NCI-H1436 treated with DMSO at 0.1 percent for 48 hours (cell line): Measurements from ENCODE around the gene BNIP3.

ENCODE experiments used
- DNase-seq: peaks from one replicate; lab custom pipeline; 2025; lab: John Stamatoyannopoulos, UW

The BNIP3 gene, protein sequence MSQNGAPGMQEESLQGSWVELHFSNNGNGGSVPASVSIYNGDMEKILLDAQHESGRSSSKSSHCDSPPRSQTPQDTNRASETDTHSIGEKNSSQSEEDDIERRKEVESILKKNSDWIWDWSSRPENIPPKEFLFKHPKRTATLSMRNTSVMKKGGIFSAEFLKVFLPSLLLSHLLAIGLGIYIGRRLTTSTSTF

DNA sequence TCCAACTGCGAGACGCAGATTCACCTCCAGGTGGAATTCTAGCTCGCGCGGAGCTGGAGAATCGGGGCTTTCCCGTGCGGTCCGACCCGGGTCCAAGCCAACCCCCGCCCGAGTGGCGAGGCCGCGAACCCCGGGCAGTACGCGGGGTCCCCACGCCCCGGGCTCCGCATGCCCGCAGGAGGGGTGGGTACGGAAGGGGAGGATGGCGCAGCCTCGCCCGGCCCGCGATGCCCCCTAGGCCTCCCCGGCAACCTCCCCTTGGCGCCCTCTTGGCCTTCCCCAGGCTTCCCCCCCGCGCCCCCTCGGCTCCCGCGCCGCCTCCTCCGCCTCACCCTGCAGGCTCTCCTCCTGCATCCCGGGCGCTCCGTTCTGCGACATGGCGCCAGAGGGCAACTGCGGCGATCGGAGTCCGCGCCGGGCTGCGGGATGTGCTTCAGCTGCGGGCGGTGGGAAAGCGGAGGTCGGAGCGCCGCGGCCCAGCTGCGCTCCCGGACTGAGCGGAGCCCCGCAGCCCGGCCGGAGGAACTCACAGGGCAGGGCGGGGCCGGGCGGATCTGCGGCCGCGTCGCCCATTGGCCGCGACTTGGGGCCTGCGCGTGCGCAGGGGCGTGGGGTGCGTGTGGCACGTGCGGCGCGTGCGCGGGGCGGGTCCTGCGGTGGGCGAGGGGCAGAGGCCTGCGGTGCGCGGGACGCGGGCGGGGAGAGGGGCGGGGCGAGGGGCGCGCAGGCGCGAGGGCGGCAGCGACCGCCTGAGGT is at the start of gene BNIP3:
TSS of gene BNIP3 (minus strand) at position 495 of the 756 bp plus-strand sequence. CDS start at position 378, 117 bp downstream.
- DNase-seq: peak; percentile 57

DNA sequence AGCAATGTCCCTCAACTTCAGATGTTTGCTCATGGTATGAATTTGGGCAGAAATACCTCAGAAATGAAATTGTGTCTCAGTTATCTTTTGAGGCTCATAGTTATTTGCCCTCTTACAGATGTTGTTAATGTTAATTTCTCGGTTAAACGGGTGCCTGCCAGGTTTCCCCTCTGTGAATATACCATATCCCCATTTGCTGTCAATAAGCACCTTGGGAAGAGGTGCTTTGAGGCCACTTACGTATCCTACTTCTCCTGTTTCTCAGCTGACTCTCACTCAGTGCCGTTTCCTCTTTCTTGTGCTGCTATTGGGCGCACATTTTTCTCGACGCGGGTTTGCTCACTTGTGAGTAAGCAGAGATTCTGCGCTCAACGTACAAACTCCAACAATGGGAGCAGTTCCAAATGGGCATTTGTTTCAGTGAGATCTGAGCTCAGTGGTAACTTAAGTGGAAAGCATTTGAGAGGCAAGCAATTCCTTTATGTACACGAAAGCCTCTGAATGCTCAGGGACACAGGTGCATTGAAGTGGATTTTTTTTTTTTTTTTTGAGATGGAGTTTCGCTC is 49.3 kb upstream of the BNIP3 start:
- DNase-seq: peak; percentile 29

DNA sequence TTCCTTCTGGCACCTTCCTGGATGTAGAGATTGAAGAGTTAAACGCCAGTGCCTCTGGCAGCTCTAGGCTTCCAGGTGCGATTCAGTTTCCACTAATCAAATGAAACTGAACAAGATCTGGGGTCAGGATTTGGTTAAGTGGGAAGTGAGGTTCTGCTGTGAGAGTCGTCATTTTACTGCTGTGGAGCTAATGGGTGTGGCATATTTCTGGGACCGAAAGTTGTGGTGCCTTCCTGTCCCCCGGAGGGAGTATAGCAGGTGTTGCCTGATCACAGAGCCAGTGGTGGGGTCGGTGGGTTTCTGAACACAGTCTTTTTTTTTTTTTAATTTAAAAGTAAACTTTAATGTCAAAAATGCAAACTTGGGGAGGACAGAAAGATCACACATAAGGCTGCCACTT is 47.0 kb upstream of the BNIP3 start:
- no peak for DNase-seq

- no peak for DNase-seq
These were observed 45.8 kb upstream of the BNIP3 start for GRCh38 chr10:132027423-132027983.

- peak; percentile 40 for DNase-seq
These were observed 41.5 kb upstream of the BNIP3 start for GRCh38 chr10:132023092-132023811.

- DNase-seq: no peak
These were observed 40.5 kb upstream of the BNIP3 start for GRCh38 chr10:132022241-132022640.

DNA sequence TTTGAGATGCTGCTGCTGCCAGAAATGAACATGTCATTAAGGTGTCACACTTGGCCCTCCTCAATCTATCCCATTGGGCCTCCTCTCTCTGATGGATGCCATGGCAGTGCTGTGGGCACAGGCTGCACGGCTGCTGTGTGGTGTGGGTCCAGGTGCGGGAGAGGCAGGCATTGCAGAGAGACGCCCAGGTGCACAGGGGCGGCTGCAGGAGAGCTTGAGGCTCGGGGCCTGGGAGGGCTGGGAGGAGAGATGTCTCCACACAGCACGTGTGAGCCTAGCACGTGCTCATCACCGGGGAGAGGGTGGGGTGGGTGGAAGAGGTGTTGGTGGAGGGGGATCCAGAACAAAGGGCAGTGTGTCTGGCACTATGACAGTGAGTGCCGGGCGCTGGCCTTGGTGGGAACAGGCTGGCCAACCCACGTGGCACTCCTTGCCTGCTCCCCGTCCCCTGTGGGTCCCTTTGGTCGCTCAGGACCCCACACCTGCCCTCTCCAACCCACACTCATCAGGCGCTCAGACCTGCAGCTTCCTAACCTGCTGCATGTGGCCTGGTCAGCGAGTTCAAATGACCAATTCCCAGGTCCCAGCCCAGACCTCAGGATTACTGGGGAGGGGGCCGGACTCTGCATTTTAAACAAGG is 39.9 kb upstream of the BNIP3 start:
- DNase-seq: no peak

DNA sequence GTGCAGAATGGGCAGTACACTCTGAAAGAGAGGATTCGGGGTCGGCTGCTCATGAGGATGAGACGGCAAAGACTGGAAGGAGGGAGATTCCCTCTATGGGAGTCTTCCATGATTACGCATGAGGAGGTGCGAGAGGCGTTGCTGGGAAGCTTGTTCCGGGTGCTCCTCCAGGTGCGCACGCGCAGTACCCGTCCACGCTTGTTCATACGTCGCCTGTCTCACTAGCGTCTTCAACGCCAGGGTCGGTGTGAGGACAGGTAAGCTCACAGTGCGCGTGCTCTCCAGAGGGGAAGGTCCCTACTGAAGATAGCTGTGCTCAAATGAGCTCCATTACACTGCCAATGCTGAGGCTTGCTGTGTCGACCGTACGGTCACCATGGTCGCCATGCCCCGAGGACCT is 39.3 kb upstream of the BNIP3 start:
- no peak for DNase-seq

- DNase-seq: no peak
These were observed 38.7 kb upstream of the BNIP3 start for GRCh38 chr10:132020456-132020855.

- DNase-seq: no peak
These were observed 37.6 kb upstream of the BNIP3 start for GRCh38 chr10:132019366-132019765.

GRCh38 chr10:132018446-132018845 is 36.7 kb upstream of the BNIP3 start:
- DNase-seq: no peak

DNA sequence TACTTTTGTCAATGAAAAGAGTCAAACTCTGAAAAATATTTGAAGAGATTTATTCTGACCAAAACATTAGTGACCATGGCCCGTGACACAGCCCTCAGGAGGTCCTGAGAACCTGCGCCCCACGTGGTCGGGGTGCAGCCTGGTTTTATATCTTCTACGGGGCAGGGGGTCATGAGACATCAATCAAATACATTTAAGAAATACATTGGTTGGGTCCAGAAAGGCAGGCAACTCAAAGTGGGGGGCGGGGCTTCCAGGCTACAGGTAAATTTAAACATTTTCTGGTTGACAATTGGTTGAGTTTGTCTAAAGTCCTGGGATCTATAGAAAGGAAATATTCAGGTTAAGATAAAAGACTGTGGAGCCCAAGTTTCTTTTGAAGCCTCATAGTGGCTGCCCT is 34.8 kb upstream of the BNIP3 start:
- DNase-seq: no peak

- no peak for DNase-seq
These were observed 29.7 kb upstream of the BNIP3 start for GRCh38 chr10:132011445-132011844.

DNA sequence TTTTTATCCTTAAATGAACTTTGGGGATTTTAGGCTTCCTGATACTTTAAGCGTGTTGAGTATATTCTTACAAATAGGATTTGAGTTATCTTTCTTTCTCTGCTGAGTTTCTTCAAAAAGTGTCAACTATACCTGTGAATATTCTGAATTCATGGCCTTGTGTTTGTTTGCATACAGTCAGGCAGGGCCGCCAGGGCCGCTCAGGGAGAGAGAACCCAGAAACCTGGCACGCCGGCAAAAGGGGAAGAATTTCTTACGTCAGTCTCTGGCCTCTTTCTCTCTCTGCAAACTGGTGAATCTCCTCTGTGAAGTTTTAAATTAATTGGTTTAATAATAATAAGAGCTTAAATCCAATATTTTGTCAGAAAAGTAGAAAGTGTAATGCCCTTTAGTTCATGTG is 29.3 kb upstream of the BNIP3 start:
- DNase-seq: no peak

DNA sequence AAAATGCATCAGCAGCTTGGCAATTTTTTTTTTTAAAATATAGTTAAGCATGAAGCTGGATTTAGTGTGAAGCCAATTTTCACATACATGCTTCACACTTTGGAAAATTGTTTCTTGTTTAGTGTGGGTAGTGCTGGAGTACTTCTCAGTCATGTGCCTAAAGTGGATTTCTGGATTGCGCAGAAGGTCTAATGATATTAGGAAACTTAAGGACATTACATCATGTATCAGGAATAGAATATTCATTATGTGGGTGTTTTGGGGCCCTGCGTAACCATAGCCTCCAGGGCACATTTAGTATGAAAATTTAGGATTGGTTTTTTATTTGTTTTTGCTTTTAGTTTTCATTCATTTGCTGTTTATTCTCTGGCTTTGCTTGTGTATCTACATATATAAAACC is 28.8 kb upstream of the BNIP3 start:
- DNase-seq: no peak

DNA sequence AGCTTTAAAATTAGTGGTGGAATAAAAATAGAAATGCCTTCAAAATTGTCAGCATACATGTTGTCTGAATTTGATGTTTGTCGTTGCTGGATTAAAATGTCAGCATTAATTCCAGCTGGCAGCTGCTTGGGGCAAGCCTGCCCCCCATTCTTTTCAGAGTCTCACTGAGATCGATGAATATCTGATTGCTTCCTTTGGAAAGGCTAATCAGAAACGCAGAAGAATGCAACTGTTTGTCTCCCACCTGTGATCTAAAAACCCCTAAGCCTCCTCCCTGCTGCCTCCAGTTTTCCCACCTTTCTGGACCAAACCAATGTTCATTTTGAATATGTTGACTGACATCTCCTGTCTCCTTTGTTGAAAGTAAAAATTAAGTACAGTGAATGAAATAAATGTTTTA is 27.9 kb upstream of the BNIP3 start:
- DNase-seq: no peak

DNA sequence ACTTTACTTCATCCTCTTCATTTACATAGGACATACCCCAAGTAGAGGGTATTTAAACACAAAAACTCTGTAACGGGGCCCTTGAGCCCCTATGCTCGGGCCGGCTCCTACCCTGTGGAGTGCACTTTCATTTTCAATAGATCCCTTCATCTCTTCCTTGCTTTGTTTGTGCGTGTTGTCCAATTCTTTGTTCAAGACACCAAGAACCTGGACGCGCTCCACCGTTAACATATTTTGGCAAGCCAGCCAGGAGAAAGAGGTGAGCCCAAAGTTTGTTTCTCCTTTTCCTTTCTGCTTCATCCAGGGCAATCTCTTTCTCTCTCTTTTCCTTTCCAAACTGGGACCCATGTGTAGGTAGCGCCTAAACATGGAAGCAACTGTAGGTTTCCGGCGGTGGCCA is 26.0 kb upstream of the BNIP3 start:
- DNase-seq: no peak

DNA sequence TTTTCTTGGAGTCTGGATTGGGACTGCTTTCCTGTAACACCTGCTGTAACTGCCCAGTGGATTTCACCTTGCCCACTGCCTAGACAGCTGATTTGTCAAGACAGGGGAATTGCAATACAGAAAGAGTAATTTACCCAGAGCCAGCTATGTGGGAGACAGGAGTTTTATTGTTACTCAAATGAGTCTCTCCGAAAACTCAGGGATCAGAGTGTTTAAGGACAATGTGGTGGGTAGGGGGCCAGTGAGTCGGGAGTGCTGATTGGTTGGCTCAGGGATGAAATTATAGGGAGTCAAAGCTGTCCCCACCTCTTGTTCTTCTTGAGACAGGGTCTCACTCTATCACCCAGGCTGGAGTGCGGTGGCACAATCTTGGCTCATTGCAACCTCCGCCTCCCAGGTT is 25.2 kb upstream of the BNIP3 start:
- no peak for DNase-seq

GRCh38 chr10:132005147-132005546 is 23.4 kb upstream of the BNIP3 start:
- no peak for DNase-seq

DNA sequence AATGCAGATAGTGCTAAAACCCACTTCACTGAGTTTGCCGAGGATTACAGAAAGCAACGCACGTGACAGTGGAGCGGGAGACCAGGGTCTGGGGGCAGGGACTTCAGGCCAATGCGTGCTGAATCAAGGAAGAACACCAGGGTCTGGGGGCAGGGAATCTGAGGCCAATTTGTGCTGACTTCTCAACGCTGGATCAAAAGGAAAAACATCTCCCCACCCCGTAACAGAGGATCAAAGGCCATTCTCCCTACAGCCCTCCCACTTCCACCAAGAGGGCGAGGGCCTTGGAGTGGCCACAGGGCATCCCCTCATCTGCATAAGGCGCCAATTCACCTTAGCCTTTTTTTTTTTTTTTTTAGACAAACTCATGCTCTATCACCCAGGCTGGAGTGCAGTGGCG is 22.3 kb upstream of the BNIP3 start:
- no peak for DNase-seq

DNA sequence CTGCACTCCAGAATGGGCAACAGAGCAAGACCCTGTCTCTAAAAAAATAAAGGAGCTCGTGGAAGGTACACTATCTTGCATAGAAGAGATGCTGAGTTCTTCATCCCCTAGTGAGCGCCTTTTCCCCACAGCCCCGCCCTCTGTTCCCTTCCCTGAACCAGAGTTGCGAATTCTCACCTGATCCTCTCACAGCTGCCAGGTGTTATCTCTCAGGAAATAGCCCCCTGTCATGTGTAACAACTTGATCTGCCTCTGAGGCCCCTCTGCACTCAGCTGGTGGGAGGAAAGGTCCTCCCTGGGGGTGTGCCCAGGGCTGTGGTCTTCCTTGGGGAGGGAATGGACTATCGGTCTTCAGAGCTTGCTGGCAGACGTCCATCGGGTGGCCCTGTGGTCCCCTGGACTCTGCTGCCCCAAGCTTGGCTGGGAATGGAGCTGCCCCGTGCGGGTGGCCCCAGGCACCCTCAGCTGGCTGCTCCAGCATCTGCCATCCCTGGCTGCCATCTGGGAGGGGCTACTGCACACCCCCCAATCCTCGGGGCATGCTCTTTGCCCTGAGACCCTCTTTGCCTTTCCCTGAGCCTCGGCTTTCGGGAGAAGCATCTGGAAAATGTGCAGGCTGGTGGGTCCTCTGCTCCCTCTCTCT is 21.7 kb upstream of the BNIP3 start:
- no peak for DNase-seq

GRCh38 chr10:132002004-132002403 is 20.3 kb upstream of the BNIP3 start:
- DNase-seq: no peak
